ENCODE data around the gene NCKAP1.

Gene NCKAP1

DNA sequence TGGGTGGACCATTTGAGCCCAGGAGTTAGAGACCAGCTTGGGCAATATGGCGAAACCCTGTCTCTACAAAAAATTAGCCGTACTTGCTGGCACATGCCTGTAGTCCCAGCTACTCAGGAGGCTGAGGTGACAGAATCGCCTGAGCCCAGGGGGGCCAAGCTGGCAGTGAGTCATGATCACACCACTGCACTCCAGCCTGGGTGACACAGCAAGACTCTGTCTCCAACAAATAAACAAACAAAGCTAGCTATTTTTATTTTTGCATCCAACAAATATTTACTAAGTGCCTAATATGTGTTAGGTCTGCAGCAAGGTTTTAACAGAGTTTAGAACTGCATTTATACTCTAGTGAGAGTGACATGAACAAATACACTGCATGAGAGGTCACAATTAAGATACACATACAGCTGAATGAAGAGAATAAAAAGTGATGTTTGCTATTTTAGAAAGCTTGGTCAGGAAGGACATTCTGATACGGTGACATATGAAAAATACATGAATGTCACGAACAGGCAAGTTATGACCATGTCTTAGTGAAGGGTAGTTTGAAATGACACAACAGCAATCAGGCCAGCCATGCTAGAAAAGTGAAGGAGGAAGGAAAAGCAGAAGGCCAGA is 88.6 kb downstream of the NCKAP1 start:
- no peak overlapping the region for H3K4me3 ChIP-seq (ENCODE audit: low read depth, low read length)
- TF ChIP-seq, protein P1, sequence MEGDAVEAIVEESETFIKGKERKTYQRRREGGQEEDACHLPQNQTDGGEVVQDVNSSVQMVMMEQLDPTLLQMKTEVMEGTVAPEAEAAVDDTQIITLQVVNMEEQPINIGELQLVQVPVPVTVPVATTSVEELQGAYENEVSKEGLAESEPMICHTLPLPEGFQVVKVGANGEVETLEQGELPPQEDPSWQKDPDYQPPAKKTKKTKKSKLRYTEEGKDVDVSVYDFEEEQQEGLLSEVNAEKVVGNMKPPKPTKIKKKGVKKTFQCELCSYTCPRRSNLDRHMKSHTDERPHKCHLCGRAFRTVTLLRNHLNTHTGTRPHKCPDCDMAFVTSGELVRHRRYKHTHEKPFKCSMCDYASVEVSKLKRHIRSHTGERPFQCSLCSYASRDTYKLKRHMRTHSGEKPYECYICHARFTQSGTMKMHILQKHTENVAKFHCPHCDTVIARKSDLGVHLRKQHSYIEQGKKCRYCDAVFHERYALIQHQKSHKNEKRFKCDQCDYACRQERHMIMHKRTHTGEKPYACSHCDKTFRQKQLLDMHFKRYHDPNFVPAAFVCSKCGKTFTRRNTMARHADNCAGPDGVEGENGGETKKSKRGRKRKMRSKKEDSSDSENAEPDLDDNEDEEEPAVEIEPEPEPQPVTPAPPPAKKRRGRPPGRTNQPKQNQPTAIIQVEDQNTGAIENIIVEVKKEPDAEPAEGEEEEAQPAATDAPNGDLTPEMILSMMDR (IDR thresholded peaks at IDR 0.05; ENCODE audit: insufficient read depth, low read depth, low read length, missing control alignments): no peak
- no peak for DNase-seq (ENCODE audit: low read depth)

DNA sequence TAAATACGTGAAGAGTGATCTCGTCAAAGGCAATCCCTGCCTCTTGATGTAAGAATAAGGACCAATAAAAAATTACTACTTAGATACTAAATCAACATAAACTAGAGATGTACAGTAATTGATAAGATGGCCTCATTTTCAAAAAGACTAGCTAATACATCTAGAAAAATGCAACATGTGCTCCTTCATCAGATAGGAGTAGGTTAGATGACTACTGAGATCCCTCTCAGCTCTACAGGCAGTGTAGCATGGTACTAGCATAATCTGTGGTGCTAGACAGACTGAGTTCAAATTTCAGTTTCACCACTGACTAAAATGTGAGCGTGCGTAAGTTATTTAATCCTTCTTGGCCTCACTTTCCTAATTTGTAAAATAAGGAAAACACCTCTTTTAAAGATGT is 89.2 kb downstream of the NCKAP1 start:
- no peak for DNase-seq (ENCODE audit: low read depth)

DNA sequence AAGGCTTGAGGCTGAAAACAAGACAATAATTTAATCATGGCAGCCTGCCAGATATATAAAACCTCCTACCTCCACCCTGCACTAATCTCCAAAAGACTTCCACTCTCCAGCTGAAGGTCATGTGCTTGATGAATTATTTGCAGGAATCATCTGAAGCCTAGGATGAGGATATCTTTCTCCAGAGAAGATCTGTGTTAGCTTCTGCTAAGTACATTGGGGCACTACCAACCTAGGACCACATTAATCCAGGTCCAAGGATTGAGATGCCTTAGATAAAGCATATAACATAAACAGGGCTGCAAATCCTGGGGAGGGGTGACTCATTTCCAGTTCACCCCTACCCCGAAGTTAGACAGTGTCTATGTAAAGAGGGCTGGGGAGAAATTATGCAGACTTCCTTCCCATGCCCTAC is 91.3 kb downstream of the NCKAP1 start:
- TF ChIP-seq, protein P1 (IDR thresholded peaks at IDR 0.05; ENCODE audit: insufficient read depth, low read depth, low read length, missing control alignments): no peak
- H3K4me3 ChIP-seq (ENCODE audit: low read depth, low read length): no peak overlapping the region
- DNase-seq (ENCODE audit: low read depth): no peak

More for the DNA sequence above, 89.2 kb downstream of the NCKAP1 start:
- TF ChIP-seq, protein P1 (IDR thresholded peaks at IDR 0.05; ENCODE audit: insufficient read depth, low read depth, low read length, missing control alignments): no peak
- H3K4me3 ChIP-seq (ENCODE audit: low read depth, low read length): no peak overlapping the region

DNA sequence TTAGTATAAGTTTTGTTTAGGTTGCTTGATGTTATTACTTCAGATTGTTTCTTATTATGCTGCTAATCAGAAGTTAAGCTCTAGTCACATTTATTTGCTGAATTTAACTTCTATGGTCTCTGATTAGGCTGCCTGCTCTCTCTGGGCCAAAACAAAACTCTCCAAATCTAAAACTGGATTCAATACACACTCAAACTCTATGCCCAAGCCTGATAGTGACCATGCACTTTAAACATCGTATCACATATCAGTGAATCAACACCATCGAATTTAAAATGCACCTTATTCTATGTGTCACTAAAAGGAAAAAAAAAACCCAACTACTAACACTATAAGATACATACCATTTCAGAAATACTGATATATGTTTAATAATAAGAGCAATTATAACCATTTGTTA is 94.9 kb downstream of the NCKAP1 start:
- H3K4me3 ChIP-seq (ENCODE audit: low read depth, low read length): no peak overlapping the region
- TF ChIP-seq, protein P1 (IDR thresholded peaks at IDR 0.05; ENCODE audit: insufficient read depth, low read depth, low read length, missing control alignments): no peak
- DNase-seq (ENCODE audit: low read depth): no peak

DNA sequence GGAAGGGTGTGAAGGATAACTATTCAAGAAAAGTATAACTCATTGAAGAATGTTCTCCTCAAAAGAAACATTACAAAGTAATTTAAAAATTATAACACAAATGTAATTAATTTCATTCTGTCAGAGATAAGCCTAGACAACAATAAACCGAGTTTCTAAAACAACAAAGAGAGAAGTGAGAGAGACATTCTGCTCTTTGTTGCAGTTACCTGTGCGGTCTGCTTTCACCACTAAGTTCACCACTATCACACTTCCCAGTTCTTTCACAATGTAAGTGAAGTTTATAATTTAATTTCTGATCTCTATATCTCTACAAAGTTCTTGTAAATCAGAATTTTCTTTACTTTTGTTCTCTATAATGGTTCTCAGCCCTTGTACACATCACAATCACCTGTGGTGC is 95.5 kb downstream of the NCKAP1 start:
- TF ChIP-seq, protein P1 (IDR thresholded peaks at IDR 0.05; ENCODE audit: insufficient read depth, low read depth, low read length, missing control alignments): no peak
- DNase-seq (ENCODE audit: low read depth): no peak
- H3K4me3 ChIP-seq (ENCODE audit: low read depth, low read length): no peak overlapping the region

DNA sequence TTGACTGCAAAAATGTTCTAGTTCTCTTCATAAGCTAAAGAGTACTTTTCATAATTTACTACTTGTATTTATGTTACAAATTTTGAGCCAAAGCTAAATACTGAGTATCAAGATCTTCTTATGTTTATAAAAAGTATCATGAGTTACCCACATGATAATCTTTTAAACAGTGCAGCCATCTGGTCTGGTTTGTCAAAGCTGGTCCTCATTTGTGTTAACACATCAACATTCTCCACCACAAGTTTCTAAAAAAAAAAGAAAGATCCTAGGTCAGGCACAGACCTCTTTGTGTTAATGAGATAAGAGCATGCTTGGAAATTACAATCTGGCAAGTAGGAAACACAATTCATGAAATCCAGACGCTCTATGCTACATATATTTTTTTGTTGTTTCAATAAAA is 96.3 kb downstream of the NCKAP1 start:
- DNase-seq (ENCODE audit: low read depth): no peak

More for the DNA sequence above, 96.3 kb downstream of the NCKAP1 start:
- H3K4me3 ChIP-seq (ENCODE audit: low read depth, low read length): no peak overlapping the region
- TF ChIP-seq, protein P1 (IDR thresholded peaks at IDR 0.05; ENCODE audit: insufficient read depth, low read depth, low read length, missing control alignments): no peak

Measured in GM12865 (cell line).